ENCODE measurements around the gene DLEC1.

DNA sequence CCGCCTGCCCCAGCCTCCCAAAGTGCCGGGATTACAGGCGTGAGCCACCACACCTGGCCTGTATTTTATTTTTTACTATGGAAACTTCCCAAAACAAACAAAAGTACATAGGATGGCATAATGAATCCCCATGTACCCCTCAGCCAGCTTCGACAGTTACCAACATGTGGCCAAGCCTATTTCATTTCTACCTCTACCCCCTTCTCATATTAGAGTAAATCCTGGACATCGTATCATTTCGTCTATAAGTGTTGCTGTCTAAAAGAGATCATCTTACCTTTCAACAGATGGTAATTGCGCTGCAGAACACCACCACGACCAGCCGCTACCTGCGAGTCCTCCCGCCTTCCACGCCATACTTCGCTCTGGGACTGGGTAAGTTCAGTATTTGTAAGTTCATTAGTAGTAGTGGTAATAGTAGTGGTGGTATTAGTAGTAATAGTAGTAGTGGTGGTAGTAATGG is 44.9 kb downstream of the DLEC1 start:
- TF ChIP-seq, protein P1, sequence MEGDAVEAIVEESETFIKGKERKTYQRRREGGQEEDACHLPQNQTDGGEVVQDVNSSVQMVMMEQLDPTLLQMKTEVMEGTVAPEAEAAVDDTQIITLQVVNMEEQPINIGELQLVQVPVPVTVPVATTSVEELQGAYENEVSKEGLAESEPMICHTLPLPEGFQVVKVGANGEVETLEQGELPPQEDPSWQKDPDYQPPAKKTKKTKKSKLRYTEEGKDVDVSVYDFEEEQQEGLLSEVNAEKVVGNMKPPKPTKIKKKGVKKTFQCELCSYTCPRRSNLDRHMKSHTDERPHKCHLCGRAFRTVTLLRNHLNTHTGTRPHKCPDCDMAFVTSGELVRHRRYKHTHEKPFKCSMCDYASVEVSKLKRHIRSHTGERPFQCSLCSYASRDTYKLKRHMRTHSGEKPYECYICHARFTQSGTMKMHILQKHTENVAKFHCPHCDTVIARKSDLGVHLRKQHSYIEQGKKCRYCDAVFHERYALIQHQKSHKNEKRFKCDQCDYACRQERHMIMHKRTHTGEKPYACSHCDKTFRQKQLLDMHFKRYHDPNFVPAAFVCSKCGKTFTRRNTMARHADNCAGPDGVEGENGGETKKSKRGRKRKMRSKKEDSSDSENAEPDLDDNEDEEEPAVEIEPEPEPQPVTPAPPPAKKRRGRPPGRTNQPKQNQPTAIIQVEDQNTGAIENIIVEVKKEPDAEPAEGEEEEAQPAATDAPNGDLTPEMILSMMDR (IDR thresholded peaks at IDR 0.05), result no peak
- TF ChIP-seq POLR2A (IDR thresholded peaks at IDR 0.05), result no peak
